HAP-1 (cell line): ENCODE measurements around the gene CNGA1.
"Not testable (repeated sequence)": the region's sequence is repeated elsewhere in the genome, so short reads cannot be mapped to it uniquely, and the experiment has no call there.

ENCODE experiments used
- DNase-seq, 2 experiments: peaks; one replicate each; pipeline ENCODE4 v3.0.0-alpha.2; 2016 to 2020; ENCODE audit warnings: low spot score in 2 of 2
- H3K27me3 ChIP-seq: fragments of 250-450 bp; sonication (Bioruptor Pico); 2 replicates; pipeline ENCODE4 v1.5.1; 2020; ENCODE audit warnings: low read depth, mild to moderate bottlenecking, moderate library complexity
- H3K36me3 ChIP-seq: fragments of 250-450 bp; sonication (Bioruptor Pico); replicated peaks from 2 replicates; pipeline ENCODE4 v1.5.1; 2020; ENCODE audit warnings: mild to moderate bottlenecking
- H3K4me1 ChIP-seq: fragments of 250-450 bp; sonication (Bioruptor Pico); 2 replicates; pipeline ENCODE4 v1.5.1; 2020; ENCODE audit warnings: mild to moderate bottlenecking
- H3K4me3 ChIP-seq: fragments of 250-450 bp; sonication (Bioruptor Pico); 2 replicates; pipeline ENCODE4 v1.5.1; 2020; ENCODE audit warnings: mild to moderate bottlenecking, moderate library complexity
- H3K9me3 ChIP-seq: fragments of 250-450 bp; sonication (Bioruptor Pico); 2 replicates; pipeline ENCODE4 v1.5.1; 2020; ENCODE audit warnings: mild to moderate bottlenecking, moderate library complexity
- in situ Hi-C: fragments of 300-500 bp; cut with MboI; formaldehyde crosslinking; loops from 3 replicates; pipeline ENCODE4 v1.14.3; 2020; ENCODE audit warnings: low sequenced_read_pairs, inconsistent platforms, mixed read lengths

CNGA1 gene

DNA sequence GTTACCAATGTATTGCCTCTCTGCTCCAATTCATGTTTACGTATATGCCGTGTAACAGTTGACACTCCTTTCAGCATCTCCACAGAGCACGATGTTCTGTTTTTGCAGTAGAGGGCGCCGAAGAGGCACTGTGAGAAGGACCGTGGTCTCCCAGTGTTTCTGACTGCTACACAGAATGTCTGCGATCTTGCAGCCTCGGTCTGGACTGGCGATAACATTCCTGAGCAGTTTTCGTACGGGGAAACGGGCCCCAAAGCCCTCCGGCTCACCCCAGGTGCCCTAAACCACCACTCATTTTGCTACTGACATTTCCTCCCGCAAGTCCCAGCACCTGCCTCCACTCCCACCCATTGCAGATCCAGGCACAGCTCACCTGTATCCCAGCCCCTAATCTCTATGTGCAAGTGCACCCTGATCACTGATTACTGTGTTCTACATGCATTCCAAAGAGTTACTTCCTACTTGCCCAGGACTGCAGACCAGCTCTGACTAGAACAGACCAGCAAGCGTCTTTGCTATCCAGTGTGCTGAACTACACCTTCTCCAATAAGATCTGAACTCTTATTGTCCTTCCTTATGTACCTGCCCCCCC lies 89.7 kb downstream of the CNGA1 start:
- no peak overlapping the region for H3K4me3 ChIP-seq
- peaks cover 12% of the 10 kb centered on the region; the same call in 1 of the 2 replicates for H3K27me3 ChIP-seq
- peak; percentile 65 to 82 for DNase-seq
- in situ Hi-C loops: loop anchor here (25.0 kb wide), 1 partner anchor 161 kb away; no protein-coding TSS in a partner anchor
- H3K4me1 ChIP-seq: no peaks in the 10 kb centered on the region
- no peaks in the 10 kb centered on the region for H3K9me3 ChIP-seq
- H3K36me3 ChIP-seq: no peaks in the 10 kb centered on the region

DNA sequence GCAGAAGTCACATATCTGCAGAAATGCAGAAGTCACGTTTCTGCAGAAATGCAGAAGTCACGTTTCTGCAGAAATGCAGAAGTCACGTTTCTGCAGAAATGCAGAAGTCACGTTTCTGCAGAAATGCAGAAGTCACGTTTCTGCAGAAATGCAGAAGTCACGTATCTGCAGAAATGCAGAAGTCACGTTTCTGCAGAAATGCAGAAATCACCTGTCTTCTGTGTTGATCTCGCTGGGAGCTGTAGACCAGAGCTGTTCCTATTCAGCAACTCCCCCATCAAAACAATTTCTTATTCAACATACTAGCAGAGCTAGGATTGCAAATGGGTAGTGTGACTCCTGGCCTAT lies 93.2 kb downstream of the CNGA1 start:
- H3K4me3 ChIP-seq, H3K9me3 ChIP-seq, DNase-seq, H3K4me1 ChIP-seq, H3K27me3 ChIP-seq, in situ Hi-C loops, H3K36me3 ChIP-seq: not testable (repeated sequence)

DNA sequence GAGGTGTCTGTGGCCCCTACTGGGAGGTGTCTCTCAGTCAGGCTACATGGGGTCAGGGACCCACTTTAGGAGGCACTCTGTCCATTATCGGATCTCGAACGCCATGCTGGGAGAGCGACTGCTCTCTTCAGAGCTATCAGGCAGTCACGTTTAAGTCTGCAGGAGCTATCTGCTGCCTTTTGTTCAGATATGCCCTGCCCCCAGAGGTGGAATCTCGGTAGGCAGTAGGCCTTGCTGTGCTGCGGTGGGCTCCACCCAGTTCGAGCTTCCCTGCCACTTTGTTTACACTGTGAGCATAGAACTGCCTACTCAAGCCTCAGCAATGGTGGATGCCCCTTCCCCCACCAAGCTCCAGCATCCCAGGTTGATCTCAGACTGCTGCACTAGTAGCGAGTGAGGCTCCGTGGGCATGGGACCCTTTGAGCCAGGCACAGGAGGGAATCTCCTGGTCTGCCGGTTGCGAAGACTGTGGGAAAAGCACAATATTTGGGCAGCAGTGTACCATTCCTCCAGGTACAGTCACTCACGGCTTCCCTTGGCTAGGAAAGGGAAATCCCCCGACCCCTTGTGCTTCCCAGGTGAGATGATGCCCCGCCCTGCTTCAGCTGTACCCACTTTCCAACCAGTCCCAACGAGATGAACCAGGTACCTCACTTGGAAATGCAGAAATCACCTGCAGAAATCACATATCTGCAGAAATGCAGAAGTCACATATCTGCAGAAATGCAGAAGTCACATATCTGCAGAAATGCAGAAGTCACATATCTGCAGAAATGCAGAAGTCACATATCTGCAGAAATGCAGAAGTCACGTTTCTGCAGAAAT lies 93.8 kb downstream of the CNGA1 start:
- H3K27me3 ChIP-seq, H3K4me3 ChIP-seq, H3K36me3 ChIP-seq, H3K9me3 ChIP-seq, in situ Hi-C loops, H3K4me1 ChIP-seq, DNase-seq: not testable (repeated sequence)

DNA sequence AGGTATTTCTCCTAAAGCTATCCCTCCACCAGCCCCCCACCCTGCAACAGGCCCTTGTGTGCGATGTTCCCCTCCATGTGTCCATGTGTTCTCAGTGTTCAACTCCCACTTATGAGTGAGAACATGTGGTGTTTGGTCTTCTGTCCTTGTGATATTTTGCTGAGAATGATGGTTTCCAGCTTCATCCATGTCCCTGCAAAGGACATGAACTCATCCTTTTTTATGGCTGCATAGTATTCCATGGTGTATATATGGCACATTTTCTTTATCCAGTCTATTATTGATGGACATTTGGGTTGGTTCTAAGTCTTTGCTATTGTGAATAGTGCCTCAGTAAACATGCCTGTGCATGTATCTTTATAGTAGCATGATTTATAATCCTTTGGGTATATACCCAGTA lies 99.3 kb downstream of the CNGA1 start:
- DNase-seq, H3K9me3 ChIP-seq, H3K4me3 ChIP-seq, H3K27me3 ChIP-seq, H3K36me3 ChIP-seq, in situ Hi-C loops: not testable (repeated sequence)
- peaks cover 10% of the 10 kb centered on the region for H3K4me1 ChIP-seq

- in situ Hi-C loops: no loop called here
- H3K36me3 ChIP-seq: peaks cover 6% of the 10 kb centered on the region
- H3K9me3 ChIP-seq: no peaks in the 10 kb centered on the region
- no peak overlapping the region for H3K4me3 ChIP-seq
- no peaks in the 10 kb centered on the region for H3K27me3 ChIP-seq
- DNase-seq: no peak
- H3K4me1 ChIP-seq: peaks cover 25% of the 10 kb centered on the region
These were observed 101.1 kb downstream of the CNGA1 start for GRCh38 chr4:47915378-47915777.

- peaks cover 26% of the 10 kb centered on the region for H3K4me1 ChIP-seq
- peaks cover 11% of the 10 kb centered on the region for H3K36me3 ChIP-seq
- in situ Hi-C loops: no loop called here
- DNase-seq: no peak
- no peaks in the 10 kb centered on the region for H3K27me3 ChIP-seq
- peak overlapping the region; percentile 80 for H3K4me3 ChIP-seq
- H3K9me3 ChIP-seq: no peaks in the 10 kb centered on the region
These were observed 101.6 kb downstream of the CNGA1 start for GRCh38 chr4:47914926-47915237.

- H3K9me3 ChIP-seq: no peaks in the 10 kb centered on the region
- in situ Hi-C loops: no loop called here
These were observed 102.1 kb downstream of the CNGA1 start, which contains the start of gene NFXL1 for GRCh38 chr4:47914220-47914925. NFXL1 (minus strand) TSS chr4:47914583; CDS start chr4:47914203, 380 bp downstream.

DNA sequence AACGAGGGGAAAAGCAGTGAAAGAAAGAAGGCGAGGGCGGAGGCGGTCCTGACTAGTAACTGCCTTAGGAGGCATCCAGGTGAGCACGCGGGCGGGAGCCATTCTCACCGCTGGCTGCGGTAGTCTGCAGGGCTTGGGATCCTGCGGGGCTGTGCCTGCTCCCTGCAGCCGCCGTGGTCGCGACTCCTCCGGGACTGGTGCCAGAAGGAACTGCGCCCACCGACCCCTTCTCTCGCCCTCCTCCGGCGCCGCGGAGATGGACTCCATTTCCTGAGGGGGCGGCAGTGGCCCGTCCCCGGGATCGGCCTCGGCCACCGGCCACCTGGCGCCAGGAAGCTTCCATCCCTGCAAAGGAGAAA lies 102.6 kb downstream of the CNGA1 start:
- in situ Hi-C loops: no loop called here
- H3K4me1 ChIP-seq: peaks cover 26% of the 10 kb centered on the region
- H3K9me3 ChIP-seq: no peaks in the 10 kb centered on the region
- peak overlapping the region; percentile 80 for H3K4me3 ChIP-seq
- H3K36me3 ChIP-seq: peaks cover 20% of the 10 kb centered on the region
- peak; percentile 17 to 47 for DNase-seq
- no peaks in the 10 kb centered on the region for H3K27me3 ChIP-seq

More at GRCh38 chr4:47914220-47914925, 102.1 kb downstream of the CNGA1 start, which contains the start of gene NFXL1:
- peak within 1 kb of the TSS; percentile 80 for H3K4me3 ChIP-seq
- H3K36me3 ChIP-seq: peaks cover 14% of the 10 kb centered on the region
- H3K4me1 ChIP-seq: peaks cover 26% of the 10 kb centered on the region
- DNase-seq: peak; percentile 94 to 98
- no peaks in the 10 kb centered on the region for H3K27me3 ChIP-seq

DNA sequence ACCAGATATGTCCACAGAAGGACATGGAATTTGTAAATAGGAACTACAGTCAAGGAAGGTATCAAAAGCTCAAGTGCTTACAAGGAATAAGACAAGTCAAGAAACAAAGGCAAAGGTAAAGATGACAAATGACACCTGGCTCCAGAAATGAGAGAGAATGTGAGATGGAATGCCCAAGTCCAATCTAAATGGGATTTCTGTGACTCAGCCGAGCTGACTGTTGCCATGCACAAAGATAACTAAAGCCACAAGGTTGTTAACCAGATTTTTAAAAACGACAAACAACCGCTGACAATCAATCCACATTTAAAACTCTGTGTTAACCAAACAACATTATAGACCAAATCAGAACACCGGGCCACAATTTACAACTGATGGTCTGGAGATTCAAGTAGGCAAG lies 103.2 kb downstream of the CNGA1 start:
- H3K27me3 ChIP-seq: no peaks in the 10 kb centered on the region
- no peaks in the 10 kb centered on the region for H3K9me3 ChIP-seq
- DNase-seq: no peak
- in situ Hi-C loops: no loop called here
- peak overlapping the region; percentile 80 for H3K4me3 ChIP-seq
- peaks cover 26% of the 10 kb centered on the region for H3K4me1 ChIP-seq
- H3K36me3 ChIP-seq: peaks cover 20% of the 10 kb centered on the region

GRCh38 chr4:47907089-47907646 lies 109.3 kb downstream of the CNGA1 start:
- in situ Hi-C loops: no loop called here
- H3K27me3 ChIP-seq: no peaks in the 10 kb centered on the region
- H3K9me3 ChIP-seq: no peaks in the 10 kb centered on the region
- H3K4me1 ChIP-seq: peaks cover 19% of the 10 kb centered on the region
- peaks cover 67% of the 10 kb centered on the region for H3K36me3 ChIP-seq
- H3K4me3 ChIP-seq: no peak overlapping the region
- no peak for DNase-seq

GRCh38 chr4:47899639-47900038 lies 116.8 kb downstream of the CNGA1 start:
- no peak overlapping the region for H3K4me3 ChIP-seq
- in situ Hi-C loops: no loop called here
- no peaks in the 10 kb centered on the region for H3K27me3 ChIP-seq
- peaks cover 84% of the 10 kb centered on the region for H3K36me3 ChIP-seq
- DNase-seq: no peak
- H3K4me1 ChIP-seq: no peaks in the 10 kb centered on the region
- H3K9me3 ChIP-seq: no peaks in the 10 kb centered on the region

- H3K27me3 ChIP-seq: no peaks in the 10 kb centered on the region
- no peaks in the 10 kb centered on the region for H3K4me1 ChIP-seq
- no peak for DNase-seq
- H3K9me3 ChIP-seq: no peaks in the 10 kb centered on the region
- in situ Hi-C loops: no loop called here
- H3K4me3 ChIP-seq: no peak overlapping the region
- peaks cover 68% of the 10 kb centered on the region for H3K36me3 ChIP-seq
These were observed 124.6 kb downstream of the CNGA1 start for GRCh38 chr4:47891928-47892327.
